ENCODE measurements around the gene ZNF362. TPM values are rescaled to one million over a fixed set of nuclear protein-coding genes. Genes with fewer than 3 reads are reported as not detected.
A peak's percentile ranks its signal among the peaks of the same experiment; 100 is the strongest.

The ZNF362 gene
- total and polyA plus RNA-seq, 7 donors: 6.5 to 20.9 (median 15.2) TPM

GRCh38 chr1:33294071-33295010 is 38.0 kb downstream of the ZNF362 start:
- DNase-seq: no peak

GRCh38 chr1:33295023-33295422 is 38.7 kb downstream of the ZNF362 start:
- H3K36me3 ChIP-seq (ENCODE audit: insufficient read depth in 1 of 2, low read depth in 1 of 2): peaks cover 0 to 52% of the 10 kb centered on the region in 2 donors
- TF ChIP-seq CTCF (IDR thresholded peaks at IDR 0.05): no peak
- DNase-seq (peak in 1 of 2 donors; percentile 52), ATAC-seq (peak in 1 of 4 donors; percentile 9)
- no peak overlapping the region for H3K27ac ChIP-seq
- H3K27me3 ChIP-seq (ENCODE audit: insufficient read depth in 3 of 3, low read length in 2 of 3): no peaks in the 10 kb centered on the region
- no peaks in the 10 kb centered on the region for H3K4me1 ChIP-seq
- H3K4me3 ChIP-seq: no peak overlapping the region
- WGBS, 3 donors: 79 to 83% (median 83%) methylated on average over 11 to 15 of the region's 15 CpGs
- no peaks in the 10 kb centered on the region for H3K9me3 ChIP-seq
- intact Hi-C loops (cut with DNase I): loop anchor here (1.0 to 10.0 kb wide), 7 partner anchors 72 to 317 kb away; no protein-coding TSS in a partner anchor

More at GRCh38 chr1:33294071-33295010, 38.0 kb downstream of the ZNF362 start:
- Histone ChIP-seq H3K27me3 (ENCODE audit: insufficient read depth in 3 of 3, low read length in 2 of 3) (no peaks in the 10 kb centered on the region), H3K4me3 (no peak overlapping the region), H3K9me3 (no peaks in the 10 kb centered on the region), H3K36me3 (ENCODE audit: insufficient read depth in 1 of 2, low read depth in 1 of 2) (peaks cover 0 to 47% of the 10 kb centered on the region in 2 donors), H3K4me1 (peaks cover 6% of the 10 kb centered on the region), H3K27ac (no peak overlapping the region)
- no peak for TF ChIP-seq CTCF (IDR thresholded peaks at IDR 0.05)
- 74 to 85% (median 79%) methylated on average over 13 of the region's 13 CpGs for WGBS, 3 donors
- no peak for ATAC-seq
- intact Hi-C loops (cut with DNase I): loop anchor here (1.0 to 10.0 kb wide), 7 partner anchors 72 to 318 kb away; no protein-coding TSS in a partner anchor

- WGBS, 3 donors: 31 to 46% (median 34%) methylated on average over 12 of the region's 12 CpGs
- Histone ChIP-seq H3K27me3 (ENCODE audit: insufficient read depth in 3 of 3, low read length in 2 of 3) (no peaks in the 10 kb centered on the region), H3K9me3 (no peaks in the 10 kb centered on the region), H3K4me1 (no peaks in the 10 kb centered on the region), H3K27ac (no peak overlapping the region), H3K36me3 (ENCODE audit: insufficient read depth in 1 of 2, low read depth in 1 of 2) (peaks cover 0 to 52% of the 10 kb centered on the region in 2 donors), H3K4me3 (no peak overlapping the region)
- intact Hi-C loops (cut with DNase I): loop anchor here (1.0 to 10.0 kb wide), 8 partner anchors 71 to 317 kb away; no protein-coding TSS in a partner anchor
- peak; percentile 83 to 90 for DNase-seq
- peak; percentile 84 to 93 (median 90) for ATAC-seq
- peak; percentile 97 for TF ChIP-seq CTCF (IDR thresholded peaks at IDR 0.05)
Measured at GRCh38 chr1:33295450-33296081, 39.3 kb downstream of the ZNF362 start.

GRCh38 chr1:33296082-33296458 is 39.8 kb downstream of the ZNF362 start:
- no peak for TF ChIP-seq CTCF (IDR thresholded peaks at IDR 0.05)
- Histone ChIP-seq H3K4me1 (no peaks in the 10 kb centered on the region), H3K9me3 (no peaks in the 10 kb centered on the region), H3K36me3 (ENCODE audit: insufficient read depth in 1 of 2, low read depth in 1 of 2) (peaks cover 0 to 52% of the 10 kb centered on the region in 2 donors), H3K4me3 (no peak overlapping the region), H3K27ac (no peak overlapping the region), H3K27me3 (ENCODE audit: insufficient read depth in 3 of 3, low read length in 2 of 3) (no peaks in the 10 kb centered on the region)
- WGBS, 3 donors: 60 to 71% (median 68%) methylated on average over 9 of the region's 9 CpGs
- intact Hi-C loops (cut with DNase I): loop anchor here in 1 of 2 donors (1.0 to 10.0 kb wide), 4 partner anchors 74 to 316 kb away; no protein-coding TSS in a partner anchor
- peak in 3 of 4 donors; percentile 29 to 44 (median 38) for ATAC-seq
- DNase-seq: peak in 1 of 2 donors; percentile 64

Data from psoas muscle (tissue), 8 donors.